GM19351 (cell line): ENCODE results near the gene THRB.

ENCODE experiments used
- ATAC-seq: cut with Tn5 transposase; IDR thresholded peaks from one replicate; pipeline ENCODE4 v1.9.1; 2021; ENCODE audit warnings: mild to moderate bottlenecking, moderate library complexity; ENCODE audit not compliant: unreplicated experiment

The THRB gene

GRCh38 chr3:24237971-24238706 lies 256.5 kb downstream of the THRB start:
- peak; percentile 84 for ATAC-seq

GRCh38 chr3:24235121-24235520 lies 259.5 kb downstream of the THRB start:
- no peak for ATAC-seq

- ATAC-seq = no peak
Observed at GRCh38 chr3:24232784-24233183, 261.9 kb downstream of the THRB start.

GRCh38 chr3:24229468-24230221 lies 265.0 kb downstream of the THRB start:
- no peak for ATAC-seq

GRCh38 chr3:24227635-24228034 lies 267.0 kb downstream of the THRB start:
- no peak for ATAC-seq

GRCh38 chr3:24226397-24226796 lies 268.3 kb downstream of the THRB start:
- ATAC-seq = no peak

GRCh38 chr3:24225385-24225950 lies 269.2 kb downstream of the THRB start:
- ATAC-seq = no peak

GRCh38 chr3:24224666-24225384 lies 269.8 kb downstream of the THRB start:
- ATAC-seq = no peak

GRCh38 chr3:24222165-24222805 lies 272.4 kb downstream of the THRB start:
- ATAC-seq = no peak

GRCh38 chr3:24220859-24221657 lies 273.6 kb downstream of the THRB start:
- ATAC-seq = peak; percentile 49

GRCh38 chr3:24215502-24215901 lies 279.1 kb downstream of the THRB start:
- no peak for ATAC-seq

- no peak for ATAC-seq
Observed at GRCh38 chr3:24211381-24211780, 283.3 kb downstream of the THRB start.

GRCh38 chr3:24202071-24202470 lies 292.6 kb downstream of the THRB start:
- ATAC-seq = no peak

- no peak for ATAC-seq
Observed at GRCh38 chr3:24201301-24201700, 293.3 kb downstream of the THRB start.

- no peak for ATAC-seq
Observed at GRCh38 chr3:24199775-24200247, 294.8 kb downstream of the THRB start.

- ATAC-seq = no peak
Observed at GRCh38 chr3:24199300-24199699, 295.4 kb downstream of the THRB start.

GRCh38 chr3:24198728-24199127 lies 295.9 kb downstream of the THRB start:
- no peak for ATAC-seq

- ATAC-seq = no peak
Observed at GRCh38 chr3:24197809-24198208, 296.8 kb downstream of the THRB start.

GRCh38 chr3:24196526-24196925 lies 298.1 kb downstream of the THRB start:
- no peak for ATAC-seq
